ENCODE results near the gene OTC.

Gene OTC

GRCh38 chrX:38315186-38315585 lies 37.2 kb upstream of the OTC start:
- Histone ChIP-seq H3K79me1 (ENCODE audit: low read length) (no peaks in the 10 kb centered on the region), H3K4ac (ENCODE audit: low read depth, low read length) (no peak overlapping the region), H2BK15ac (replicated peaks; ENCODE audit: low read depth) (no peak overlapping the region), H4K8ac (ENCODE audit: low read depth, low read length) (no peak overlapping the region), H3K4me2 (ENCODE audit: low read length) (no peak overlapping the region), H3K4me3 (ENCODE audit: low read length) (no peak overlapping the region), H2AK5ac (ENCODE audit: low read length) (no peak overlapping the region), H3K18ac (ENCODE audit: low read length) (no peak overlapping the region), H3K36me3 (ENCODE audit: control insufficient read depth, insufficient read depth, low read length) (no peaks in the 10 kb centered on the region), H3K56ac (ENCODE audit: low read length) (no peak overlapping the region), H3K23ac (ENCODE audit: low read length) (no peak overlapping the region), H3K79me2 (ENCODE audit: control insufficient read depth, insufficient read depth, low read length) (no peaks in the 10 kb centered on the region), H2BK5ac (ENCODE audit: low read length) (no peak overlapping the region), H3K9ac (ENCODE audit: low read length) (no peak overlapping the region), H4K5ac (ENCODE audit: low read length) (no peak overlapping the region), H3K4me1 (ENCODE audit: control insufficient read depth, low read depth, low read length) (no peaks in the 10 kb centered on the region), H2BK120ac (ENCODE audit: low read depth, low read length) (no peak overlapping the region), H3K27me3 (ENCODE audit: insufficient read depth, low read length, poor library complexity) (no peaks in the 10 kb centered on the region), H3K27ac (ENCODE audit: low read depth, low read length) (no peak overlapping the region)
- no CpG with 5 or more reads among the region's 7 CpGs for WGBS (ENCODE audit: extremely low coverage, insufficient coverage, low lambda C conversion rate)
- no peak for DNase-seq

GRCh38 chrX:38318196-38318595 lies 34.2 kb upstream of the OTC start:
- Histone ChIP-seq H3K4me3 (ENCODE audit: low read length) (no peak overlapping the region), H2BK15ac (replicated peaks; ENCODE audit: low read depth) (no peak overlapping the region), H2BK120ac (ENCODE audit: low read depth, low read length) (no peak overlapping the region), H3K23ac (ENCODE audit: low read length) (no peak overlapping the region), H3K18ac (ENCODE audit: low read length) (no peak overlapping the region), H3K36me3 (ENCODE audit: control insufficient read depth, insufficient read depth, low read length) (no peaks in the 10 kb centered on the region), H3K4me1 (ENCODE audit: control insufficient read depth, low read depth, low read length) (no peaks in the 10 kb centered on the region), H3K4me2 (ENCODE audit: low read length) (no peak overlapping the region), H2BK5ac (ENCODE audit: low read length) (no peak overlapping the region), H2AK5ac (ENCODE audit: low read length) (no peak overlapping the region), H3K27me3 (ENCODE audit: insufficient read depth, low read length, poor library complexity) (no peaks in the 10 kb centered on the region), H3K79me1 (ENCODE audit: low read length) (no peaks in the 10 kb centered on the region), H3K4ac (ENCODE audit: low read depth, low read length) (no peak overlapping the region), H3K9ac (ENCODE audit: low read length) (no peak overlapping the region), H3K56ac (ENCODE audit: low read length) (no peak overlapping the region), H3K79me2 (ENCODE audit: control insufficient read depth, insufficient read depth, low read length) (no peaks in the 10 kb centered on the region), H3K27ac (ENCODE audit: low read depth, low read length) (no peak overlapping the region), H4K5ac (ENCODE audit: low read length) (no peak overlapping the region), H4K8ac (ENCODE audit: low read depth, low read length) (no peak overlapping the region)
- no peak for DNase-seq
- WGBS (ENCODE audit: extremely low coverage, insufficient coverage, low lambda C conversion rate): no CpG with 5 or more reads among the region's 3 CpGs

GRCh38 chrX:38318606-38319005 lies 33.8 kb upstream of the OTC start:
- DNase-seq: no peak
- no peak overlapping the region for H3K4me2 ChIP-seq (ENCODE audit: low read length)

GRCh38 chrX:38320819-38321218 lies 31.6 kb upstream of the OTC start:
- Histone ChIP-seq H2AK5ac (ENCODE audit: low read length) (no peak overlapping the region), H4K5ac (ENCODE audit: low read length) (no peak overlapping the region)

More at GRCh38 chrX:38318606-38319005, 33.8 kb upstream of the OTC start:
- Histone ChIP-seq H4K8ac (ENCODE audit: low read depth, low read length) (no peak overlapping the region), H2BK15ac (replicated peaks; ENCODE audit: low read depth) (no peak overlapping the region), H3K4me3 (ENCODE audit: low read length) (no peak overlapping the region), H3K4ac (ENCODE audit: low read depth, low read length) (no peak overlapping the region), H3K36me3 (ENCODE audit: control insufficient read depth, insufficient read depth, low read length) (no peaks in the 10 kb centered on the region), H3K79me2 (ENCODE audit: control insufficient read depth, insufficient read depth, low read length) (no peaks in the 10 kb centered on the region), H4K5ac (ENCODE audit: low read length) (no peak overlapping the region), H3K23ac (ENCODE audit: low read length) (no peak overlapping the region), H3K56ac (ENCODE audit: low read length) (no peak overlapping the region), H3K9ac (ENCODE audit: low read length) (no peak overlapping the region), H2BK120ac (ENCODE audit: low read depth, low read length) (no peak overlapping the region), H2AK5ac (ENCODE audit: low read length) (no peak overlapping the region), H3K18ac (ENCODE audit: low read length) (no peak overlapping the region), H3K27me3 (ENCODE audit: insufficient read depth, low read length, poor library complexity) (no peaks in the 10 kb centered on the region), H2BK5ac (ENCODE audit: low read length) (no peak overlapping the region), H3K4me1 (ENCODE audit: control insufficient read depth, low read depth, low read length) (no peaks in the 10 kb centered on the region), H3K79me1 (ENCODE audit: low read length) (no peaks in the 10 kb centered on the region), H3K27ac (ENCODE audit: low read depth, low read length) (no peak overlapping the region)
- WGBS (ENCODE audit: extremely low coverage, insufficient coverage, low lambda C conversion rate): no CpG with 5 or more reads among the region's 4 CpGs

GRCh38 chrX:38326086-38326485 lies 26.3 kb upstream of the OTC start:
- Histone ChIP-seq H2BK5ac (ENCODE audit: low read length) (no peak overlapping the region), H3K18ac (ENCODE audit: low read length) (no peak overlapping the region), H3K36me3 (ENCODE audit: control insufficient read depth, insufficient read depth, low read length) (no peaks in the 10 kb centered on the region), H3K79me1 (ENCODE audit: low read length) (no peaks in the 10 kb centered on the region), H3K79me2 (ENCODE audit: control insufficient read depth, insufficient read depth, low read length) (no peaks in the 10 kb centered on the region), H2BK120ac (ENCODE audit: low read depth, low read length) (no peak overlapping the region), H3K56ac (ENCODE audit: low read length) (no peak overlapping the region), H3K4ac (ENCODE audit: low read depth, low read length) (no peak overlapping the region), H3K4me3 (ENCODE audit: low read length) (no peak overlapping the region), H2BK15ac (replicated peaks; ENCODE audit: low read depth) (no peak overlapping the region), H3K23ac (ENCODE audit: low read length) (no peak overlapping the region), H3K4me1 (ENCODE audit: control insufficient read depth, low read depth, low read length) (no peaks in the 10 kb centered on the region), H3K27me3 (ENCODE audit: insufficient read depth, low read length, poor library complexity) (no peaks in the 10 kb centered on the region), H3K4me2 (ENCODE audit: low read length) (no peak overlapping the region), H3K9ac (ENCODE audit: low read length) (no peak overlapping the region), H3K27ac (ENCODE audit: low read depth, low read length) (no peak overlapping the region), H4K8ac (ENCODE audit: low read depth, low read length) (no peak overlapping the region), H2AK5ac (ENCODE audit: low read length) (no peak overlapping the region), H4K5ac (ENCODE audit: low read length) (no peak overlapping the region)
- no peak for DNase-seq
- no CpG with 5 or more reads among the region's 3 CpGs for WGBS (ENCODE audit: extremely low coverage, insufficient coverage, low lambda C conversion rate)

More at GRCh38 chrX:38320819-38321218, 31.6 kb upstream of the OTC start:
- DNase-seq: no peak
- Histone ChIP-seq H3K27ac (ENCODE audit: low read depth, low read length) (no peak overlapping the region), H3K4me1 (ENCODE audit: control insufficient read depth, low read depth, low read length) (no peaks in the 10 kb centered on the region), H3K23ac (ENCODE audit: low read length) (no peak overlapping the region), H3K4me2 (ENCODE audit: low read length) (no peak overlapping the region), H2BK5ac (ENCODE audit: low read length) (no peak overlapping the region), H2BK120ac (ENCODE audit: low read depth, low read length) (no peak overlapping the region), H3K79me1 (ENCODE audit: low read length) (no peaks in the 10 kb centered on the region), H3K36me3 (ENCODE audit: control insufficient read depth, insufficient read depth, low read length) (no peaks in the 10 kb centered on the region), H2BK15ac (replicated peaks; ENCODE audit: low read depth) (no peak overlapping the region), H3K79me2 (ENCODE audit: control insufficient read depth, insufficient read depth, low read length) (no peaks in the 10 kb centered on the region), H3K9ac (ENCODE audit: low read length) (no peak overlapping the region), H4K8ac (ENCODE audit: low read depth, low read length) (no peak overlapping the region), H3K18ac (ENCODE audit: low read length) (no peak overlapping the region), H3K56ac (ENCODE audit: low read length) (no peak overlapping the region), H3K4me3 (ENCODE audit: low read length) (no peak overlapping the region), H3K27me3 (ENCODE audit: insufficient read depth, low read length, poor library complexity) (no peaks in the 10 kb centered on the region), H3K4ac (ENCODE audit: low read depth, low read length) (no peak overlapping the region)
- WGBS (ENCODE audit: extremely low coverage, insufficient coverage, low lambda C conversion rate): no CpG with 5 or more reads among the region's 5 CpGs

GRCh38 chrX:38327007-38327774 lies 25.2 kb upstream of the OTC start, which contains the start of gene RPGR:
TSS of gene RPGR (minus strand) at chrX:38327509. CDS start at chrX:38327367, 142 bp downstream.
- Histone ChIP-seq H3K23ac (ENCODE audit: low read length) (no peak within 1 kb of the TSS), H3K56ac (ENCODE audit: low read length) (peak within 1 kb of the TSS; percentile 49), H2BK120ac (ENCODE audit: low read depth, low read length) (no peak within 1 kb of the TSS), H3K79me1 (ENCODE audit: low read length) (no peaks in the 10 kb centered on the region), H3K4me1 (ENCODE audit: control insufficient read depth, low read depth, low read length) (no peaks in the 10 kb centered on the region), H3K27me3 (ENCODE audit: insufficient read depth, low read length, poor library complexity) (no peaks in the 10 kb centered on the region), H3K4me2 (ENCODE audit: low read length) (no peak within 1 kb of the TSS), H2BK15ac (replicated peaks; ENCODE audit: low read depth) (no peak within 1 kb of the TSS), H2AK5ac (ENCODE audit: low read length) (no peak within 1 kb of the TSS), H3K9ac (ENCODE audit: low read length) (peak within 1 kb of the TSS; percentile 18), H4K8ac (ENCODE audit: low read depth, low read length) (no peak within 1 kb of the TSS), H3K4ac (ENCODE audit: low read depth, low read length) (no peak within 1 kb of the TSS), H3K79me2 (ENCODE audit: control insufficient read depth, insufficient read depth, low read length) (no peaks in the 10 kb centered on the region), H4K5ac (ENCODE audit: low read length) (no peak within 1 kb of the TSS), H3K4me3 (ENCODE audit: low read length) (peak within 1 kb of the TSS; percentile 23), H3K36me3 (ENCODE audit: control insufficient read depth, insufficient read depth, low read length) (no peaks in the 10 kb centered on the region), H3K27ac (ENCODE audit: low read depth, low read length) (no peak within 1 kb of the TSS), H2BK5ac (ENCODE audit: low read length) (no peak within 1 kb of the TSS), H3K18ac (ENCODE audit: low read length) (no peak within 1 kb of the TSS)
- DNase-seq: peak; percentile 96
- no CpG with 5 or more reads among the region's 67 CpGs for WGBS (ENCODE audit: extremely low coverage, insufficient coverage, low lambda C conversion rate)

All from mesendoderm (in vitro differentiated cells).